NOMO-1 (cell line): ENCODE results near the gene LIN37.

ENCODE experiments used
- DNase-seq, 2 experiments: peaks; one replicate each; lab custom pipeline; 2025; ENCODE audit not compliant: unreplicated experiment in 2 of 2; lab: John Stamatoyannopoulos, UW

LIN37 gene, protein sequence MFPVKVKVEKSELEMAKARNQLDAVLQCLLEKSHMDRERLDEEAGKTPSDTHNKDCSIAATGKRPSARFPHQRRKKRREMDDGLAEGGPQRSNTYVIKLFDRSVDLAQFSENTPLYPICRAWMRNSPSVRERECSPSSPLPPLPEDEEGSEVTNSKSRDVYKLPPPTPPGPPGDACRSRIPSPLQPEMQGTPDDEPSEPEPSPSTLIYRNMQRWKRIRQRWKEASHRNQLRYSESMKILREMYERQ

DNA sequence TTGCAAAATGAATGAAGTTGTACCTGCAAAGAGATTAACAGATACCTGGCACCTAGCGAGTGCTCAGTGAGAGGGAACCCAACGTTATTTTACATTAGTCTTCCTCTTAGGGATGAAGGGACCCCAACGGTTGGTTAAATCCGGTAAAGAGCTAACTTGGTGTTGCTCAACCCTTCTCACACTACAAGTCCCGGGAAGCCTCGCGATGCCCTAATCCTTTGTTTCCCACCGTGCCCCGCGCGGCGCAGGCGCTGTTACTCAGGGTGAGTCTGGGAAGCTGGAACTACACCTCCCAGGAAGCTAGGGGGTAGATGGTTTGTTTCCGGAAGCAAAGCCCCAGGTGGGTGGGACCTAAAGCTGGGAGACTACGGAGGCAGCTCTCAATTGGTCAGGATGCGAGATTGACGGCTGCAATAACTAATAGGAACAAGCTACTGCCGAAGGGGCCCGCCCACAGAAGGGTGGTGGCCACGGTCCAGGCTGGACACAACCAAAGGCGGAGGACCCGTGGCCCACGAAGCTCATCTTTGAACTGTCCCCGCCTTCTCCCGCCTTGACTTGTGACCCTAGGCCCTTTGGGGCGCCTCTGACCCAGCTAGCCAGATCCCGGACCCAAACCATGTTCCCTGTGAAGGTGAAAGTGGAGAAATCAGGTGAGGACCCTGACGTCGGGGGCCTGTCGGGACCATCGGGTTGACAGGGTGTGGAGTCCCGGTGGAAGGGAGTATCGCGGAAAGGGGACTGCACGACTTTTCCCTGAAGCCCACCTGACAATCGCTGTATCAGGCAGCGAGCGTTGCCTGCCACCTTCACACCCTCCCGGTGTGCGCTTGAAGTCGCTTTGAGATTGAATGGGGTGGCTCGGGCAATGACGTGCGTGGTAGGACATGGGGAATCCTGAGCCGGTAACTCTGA lies at the start of gene LIN37:
LIN37 (plus strand) TSS at position 471 of the 915 bp plus-strand sequence; CDS start at position 620, 149 bp downstream.
- peak; percentile 95 to 99 for DNase-seq

DNA sequence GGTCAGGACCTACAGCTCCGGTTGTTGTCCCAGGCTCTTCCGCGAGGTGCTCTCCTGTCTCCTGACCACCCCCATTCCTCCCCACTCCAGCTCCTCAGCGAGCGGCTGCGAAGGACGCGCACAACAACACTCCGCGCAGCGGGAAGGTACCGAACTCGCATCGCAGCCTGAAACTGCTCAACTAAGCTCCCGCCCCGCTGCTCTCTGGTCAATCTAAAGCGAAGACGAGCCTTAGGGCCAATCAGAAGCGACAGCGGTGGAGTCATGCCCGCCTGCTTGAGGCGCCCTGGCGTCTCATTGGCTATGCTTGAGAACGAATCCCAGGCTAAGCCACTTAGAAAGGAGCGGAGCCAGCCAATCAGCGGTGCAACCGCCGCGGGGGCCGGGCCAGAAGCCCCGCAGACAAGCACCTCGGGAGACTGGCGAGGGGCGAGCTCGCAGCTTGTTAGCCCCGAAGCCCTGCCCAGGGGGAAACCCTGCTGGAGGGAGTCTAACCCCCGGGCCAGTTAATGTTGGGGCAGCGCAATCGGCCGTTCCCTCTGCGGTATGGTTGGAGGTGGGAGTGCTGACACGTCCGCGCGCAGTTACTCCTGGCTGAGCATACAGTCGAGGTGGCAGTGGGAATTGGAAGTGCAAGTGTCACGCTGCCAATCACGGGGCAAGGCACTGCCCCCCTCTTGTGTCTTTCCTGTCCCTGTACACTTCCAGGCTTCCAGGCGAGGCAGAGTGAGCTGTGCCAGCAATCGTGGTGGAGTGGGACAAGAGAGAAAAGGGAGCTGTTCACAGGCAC lies 46.0 kb upstream of the LIN37 start:
- peak; percentile 95 to 96 for DNase-seq

DNA sequence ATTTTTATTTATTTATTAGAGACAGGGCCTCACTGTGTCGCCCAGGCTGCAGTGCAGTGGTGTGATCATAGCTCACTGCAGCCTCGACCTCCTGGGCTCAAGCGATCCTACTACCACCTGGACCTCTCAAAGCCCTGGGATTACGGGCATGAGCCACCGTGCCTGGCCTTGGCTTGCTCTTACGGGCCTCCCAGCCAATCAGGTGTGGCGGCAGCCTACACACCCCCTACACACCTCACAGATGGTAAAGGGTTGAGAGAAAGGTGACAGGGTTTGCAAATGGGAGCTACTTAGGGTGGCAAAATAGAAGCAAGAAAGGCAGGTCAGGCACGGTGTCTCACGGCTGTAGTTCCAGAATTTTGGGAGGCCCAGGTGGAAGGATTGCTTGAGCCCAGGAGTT lies 45.0 kb upstream of the LIN37 start:
- DNase-seq = no peak

DNA sequence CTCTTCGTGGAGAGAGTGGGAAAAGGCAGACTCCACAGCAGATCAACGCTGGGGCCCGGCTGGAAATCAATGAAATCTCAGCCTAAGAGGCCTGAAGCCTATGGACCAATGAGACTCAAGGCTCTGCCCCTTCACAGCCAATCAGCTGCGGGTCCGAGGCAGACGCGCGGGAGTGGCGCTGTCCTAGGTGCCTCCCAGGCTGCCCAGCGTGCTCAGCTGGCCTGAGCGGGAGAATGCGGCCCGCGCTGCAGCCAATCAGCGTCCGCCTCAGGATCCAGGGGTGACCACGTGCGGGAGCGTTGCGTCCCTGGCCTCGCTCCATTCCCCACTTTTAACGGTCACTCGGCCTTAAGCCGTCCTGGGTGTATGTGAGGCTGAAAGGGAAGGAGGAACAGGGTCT lies 44.2 kb upstream of the LIN37 start, which contains the start of gene ZBTB32:
ZBTB32 (plus strand) TSS at position 341 of the 400 bp plus-strand sequence. CDS start 10,069 bp downstream, outside the sequence.
- DNase-seq = no peak

DNA sequence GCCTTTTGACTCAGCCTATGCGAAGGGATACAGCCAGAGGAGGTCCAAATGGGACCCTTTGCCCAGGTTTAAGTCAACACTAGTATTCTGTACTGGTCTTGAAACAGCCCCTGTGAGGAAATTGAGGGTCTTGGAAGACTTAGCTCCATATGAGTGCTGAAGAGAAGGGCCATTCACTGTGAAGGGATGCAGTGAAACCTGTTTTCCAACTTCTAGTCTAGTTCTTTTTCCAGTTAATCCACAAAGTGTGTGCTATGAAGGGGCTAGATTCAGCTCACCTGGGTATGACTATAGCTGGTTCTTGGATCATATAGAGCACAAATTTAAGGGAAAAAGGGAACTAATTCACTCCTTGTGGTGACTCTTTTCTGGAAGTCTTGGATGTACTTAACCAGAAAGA lies 40.0 kb upstream of the LIN37 start:
- no peak for DNase-seq

DNA sequence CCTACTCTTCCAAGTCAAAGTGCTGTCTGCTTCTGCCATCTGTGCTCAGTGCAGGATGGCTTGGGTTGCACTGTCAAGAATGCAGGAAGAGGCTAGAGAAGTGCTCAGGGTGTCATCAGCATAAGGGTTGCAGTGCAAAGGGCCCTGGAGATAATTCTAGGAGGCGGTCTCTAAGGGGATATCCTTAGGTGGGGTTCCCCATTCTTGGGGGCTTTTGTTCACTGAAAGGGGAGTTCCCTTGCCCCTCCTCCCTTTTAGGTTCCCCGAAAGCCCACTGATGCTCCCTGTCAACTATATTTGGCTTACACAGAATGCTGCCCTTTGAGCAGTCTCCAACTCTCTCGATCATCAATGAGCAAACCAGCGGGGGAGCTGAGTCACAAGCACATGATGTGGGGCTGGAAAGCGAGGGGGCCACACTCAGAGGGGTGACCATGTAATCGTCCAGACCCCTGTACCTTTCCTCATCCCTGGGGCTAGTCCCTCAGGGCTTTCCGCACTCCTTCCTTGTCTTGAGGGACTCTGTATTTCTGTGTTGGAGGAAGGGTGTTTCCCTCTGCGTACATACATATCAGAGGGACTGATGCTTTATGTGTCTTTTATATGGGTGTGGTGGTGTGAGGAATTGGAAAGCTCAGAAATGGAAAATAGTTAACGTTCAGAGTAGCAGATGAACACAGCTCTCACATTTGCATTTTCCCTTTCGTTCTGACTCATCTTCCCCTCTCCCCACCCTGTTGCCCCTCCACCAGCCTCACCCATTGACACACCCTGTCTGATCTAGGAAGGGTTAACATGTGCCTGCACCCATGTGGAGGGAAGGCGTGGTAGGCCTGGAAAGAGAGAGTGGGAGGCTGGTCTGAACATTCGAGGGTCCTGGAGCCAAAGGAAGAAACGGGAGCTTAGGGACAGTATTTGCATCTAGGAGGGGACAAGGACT lies 37.3 kb upstream of the LIN37 start:
- DNase-seq = no peak

DNA sequence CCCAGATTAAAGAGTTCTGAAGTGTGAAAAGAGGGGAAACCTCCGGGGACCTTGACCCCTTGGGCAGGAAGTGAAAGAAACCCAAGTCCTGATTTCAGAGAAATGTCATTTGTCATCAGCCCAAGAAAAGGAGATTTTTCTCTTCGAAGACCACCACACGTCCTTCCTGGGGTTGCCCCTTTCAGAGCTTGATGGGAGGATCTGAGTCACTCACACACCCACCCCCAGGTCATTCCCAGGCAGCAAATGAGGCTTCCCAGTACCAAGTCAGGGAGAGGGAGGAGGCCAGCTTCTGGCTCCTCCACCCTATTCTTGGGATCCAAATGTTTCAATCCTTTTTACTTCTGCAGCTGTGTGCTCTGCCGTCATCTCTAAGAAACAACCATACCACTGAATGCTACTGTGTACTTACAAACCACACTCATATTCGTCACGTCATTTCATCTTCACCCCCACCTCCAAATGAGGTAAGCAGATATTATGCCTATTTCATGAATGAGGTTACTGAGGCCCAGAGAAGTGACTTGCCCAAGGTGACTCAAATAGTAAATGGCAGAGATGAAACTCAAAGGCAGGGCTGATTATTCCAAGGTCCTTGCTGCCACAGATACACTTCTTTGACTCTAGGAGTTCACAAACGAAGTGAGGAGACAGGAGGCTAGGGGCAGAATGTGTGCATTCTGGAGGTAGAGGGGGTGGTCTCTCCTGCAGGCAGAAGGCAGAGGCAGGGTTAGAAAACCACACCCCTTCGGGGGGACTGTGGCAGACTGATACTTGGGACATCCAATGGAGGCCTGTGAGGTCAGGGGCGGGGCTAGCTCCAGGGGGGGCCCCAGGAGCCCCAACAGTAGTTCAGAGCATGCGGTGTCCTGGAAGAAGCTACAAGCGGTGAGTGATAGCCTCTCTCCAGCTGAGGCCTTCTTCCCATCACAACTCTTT lies 35.5 kb upstream of the LIN37 start:
- DNase-seq = no peak

DNA sequence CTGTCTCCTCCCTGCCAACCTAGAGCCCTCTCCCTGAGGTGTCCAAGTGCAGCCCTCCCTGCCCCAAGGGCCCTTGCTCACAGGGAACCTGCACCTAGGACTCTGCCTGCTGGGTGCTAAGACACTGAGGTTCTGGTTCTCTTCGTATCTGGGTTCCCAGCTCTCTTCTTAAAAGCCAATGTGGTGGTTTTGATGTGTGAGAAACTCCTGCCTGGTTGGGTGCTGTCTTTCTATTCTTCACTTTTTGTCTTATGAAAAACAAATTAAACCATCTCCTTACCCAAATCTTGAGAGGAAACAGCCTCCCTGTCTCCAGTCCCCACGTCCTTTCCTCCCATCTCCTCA lies 34.9 kb upstream of the LIN37 start:
- DNase-seq = no peak

DNA sequence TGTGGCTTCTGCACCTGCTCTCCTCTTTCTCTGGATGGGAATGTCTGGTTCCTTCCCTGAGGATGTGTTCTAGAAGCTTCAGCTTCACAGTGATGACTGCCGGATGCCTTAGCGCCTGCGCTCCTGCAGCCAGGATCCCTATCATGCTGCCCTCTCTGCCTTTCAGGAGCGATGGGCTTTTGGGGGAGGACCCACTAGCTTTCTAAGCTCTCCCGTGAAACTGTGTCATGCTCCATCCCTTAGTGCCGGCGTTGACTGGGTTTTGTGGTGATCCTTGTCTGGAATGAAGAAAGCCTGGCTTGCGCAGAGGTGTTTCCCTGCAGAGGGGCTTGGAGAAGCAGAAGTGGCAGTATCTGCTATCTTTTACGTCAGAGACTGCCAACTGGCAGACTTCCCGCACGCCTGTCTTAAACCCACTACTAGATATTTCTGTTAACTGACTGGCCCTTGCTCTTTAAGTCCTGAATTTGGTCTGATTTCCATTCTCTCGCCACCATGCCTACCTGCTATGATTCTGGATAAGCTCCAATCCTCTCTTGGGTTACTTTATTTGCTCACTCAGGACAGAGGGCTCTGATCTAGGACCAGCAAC lies 34.4 kb upstream of the LIN37 start:
- no peak for DNase-seq

DNA sequence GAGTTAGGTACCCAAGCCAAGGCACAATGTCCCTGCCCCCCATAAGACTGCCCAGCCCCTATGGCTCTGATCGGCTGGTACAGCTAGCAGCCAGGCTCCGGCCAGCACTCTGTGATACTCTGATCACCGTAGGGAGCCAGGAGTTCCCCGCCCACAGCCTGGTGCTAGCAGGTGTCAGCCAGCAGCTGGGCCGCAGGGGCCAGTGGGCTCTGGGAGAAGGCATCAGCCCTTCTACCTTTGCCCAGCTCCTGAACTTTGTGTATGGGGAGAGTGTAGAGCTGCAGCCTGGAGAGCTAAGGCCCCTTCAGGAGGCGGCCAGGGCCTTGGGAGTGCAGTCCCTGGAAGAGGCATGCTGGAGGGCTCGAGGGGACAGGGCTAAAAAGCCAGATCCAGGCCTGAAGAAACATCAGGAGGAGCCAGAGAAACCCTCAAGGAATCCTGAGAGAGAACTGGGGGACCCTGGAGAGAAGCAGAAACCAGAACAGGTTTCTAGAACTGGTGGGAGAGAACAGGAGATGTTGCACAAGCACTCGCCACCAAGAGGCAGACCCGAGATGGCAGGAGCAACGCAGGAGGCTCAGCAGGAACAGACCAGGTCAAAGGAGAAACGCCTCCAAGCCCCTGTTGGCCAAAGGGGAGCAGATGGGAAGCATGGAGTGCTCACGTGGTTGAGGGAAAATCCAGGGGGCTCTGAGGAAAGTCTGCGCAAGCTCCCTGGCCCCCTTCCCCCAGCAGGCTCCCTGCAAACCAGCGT lies 33.6 kb upstream of the LIN37 start:
- no peak for DNase-seq

DNA sequence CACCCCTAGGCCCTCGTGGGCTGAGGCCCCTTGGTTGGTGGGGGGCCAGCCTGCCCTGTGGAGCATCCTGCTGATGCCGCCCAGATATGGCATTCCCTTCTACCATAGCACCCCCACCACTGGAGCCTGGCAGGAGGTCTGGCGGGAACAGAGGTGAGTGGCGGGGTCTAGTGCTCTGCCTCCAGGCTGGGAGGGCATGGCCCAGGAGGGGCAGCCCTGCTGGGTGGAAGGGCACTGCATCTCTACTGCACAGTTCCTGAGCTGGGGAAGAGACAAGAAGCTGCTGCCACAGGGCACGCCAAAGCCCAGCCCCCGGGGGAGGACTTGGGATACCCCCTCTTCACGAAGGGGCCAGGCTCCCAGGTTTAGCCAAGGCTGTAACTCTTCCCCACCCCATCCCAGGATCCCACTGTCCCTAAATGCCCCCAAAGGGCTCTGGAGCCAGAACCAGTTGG lies 33.0 kb upstream of the LIN37 start:
- DNase-seq = no peak

DNA sequence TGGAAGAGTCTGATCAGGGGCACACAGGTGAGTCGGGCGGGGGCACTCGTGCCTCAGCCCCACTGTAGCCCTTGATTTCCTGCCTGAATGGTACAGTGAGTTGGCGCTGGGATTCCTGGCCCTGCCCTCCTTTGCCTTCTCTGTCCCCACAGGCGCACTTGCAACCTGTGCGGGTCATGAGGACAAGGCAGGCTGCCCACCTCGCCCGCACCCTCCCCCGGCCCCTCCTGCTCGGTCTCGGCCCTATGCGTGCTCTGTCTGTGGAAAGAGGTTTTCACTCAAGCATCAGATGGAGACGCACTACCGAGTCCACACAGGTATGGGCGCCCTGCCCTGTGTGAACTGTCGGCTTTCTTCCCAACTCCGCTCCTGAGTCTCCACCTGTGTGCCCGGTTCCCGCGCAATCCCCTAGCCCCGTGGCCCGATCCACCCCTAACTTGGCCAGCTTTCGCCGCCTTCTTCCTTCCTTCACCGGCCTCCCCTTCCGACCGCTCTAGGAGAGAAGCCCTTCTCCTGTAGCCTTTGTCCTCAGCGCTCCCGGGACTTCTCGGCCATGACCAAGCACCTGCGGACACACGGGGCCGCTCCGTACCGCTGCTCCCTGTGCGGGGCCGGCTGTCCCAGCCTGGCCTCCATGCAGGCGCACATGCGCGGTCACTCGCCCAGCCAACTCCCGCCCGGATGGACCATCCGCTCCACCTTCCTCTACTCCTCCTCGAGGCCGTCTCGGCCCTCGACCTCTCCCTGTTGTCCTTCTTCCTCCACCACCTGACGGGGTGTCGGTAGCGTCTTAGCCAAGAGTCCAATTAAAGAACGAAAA lies 32.2 kb upstream of the LIN37 start:
- DNase-seq = no peak

DNA sequence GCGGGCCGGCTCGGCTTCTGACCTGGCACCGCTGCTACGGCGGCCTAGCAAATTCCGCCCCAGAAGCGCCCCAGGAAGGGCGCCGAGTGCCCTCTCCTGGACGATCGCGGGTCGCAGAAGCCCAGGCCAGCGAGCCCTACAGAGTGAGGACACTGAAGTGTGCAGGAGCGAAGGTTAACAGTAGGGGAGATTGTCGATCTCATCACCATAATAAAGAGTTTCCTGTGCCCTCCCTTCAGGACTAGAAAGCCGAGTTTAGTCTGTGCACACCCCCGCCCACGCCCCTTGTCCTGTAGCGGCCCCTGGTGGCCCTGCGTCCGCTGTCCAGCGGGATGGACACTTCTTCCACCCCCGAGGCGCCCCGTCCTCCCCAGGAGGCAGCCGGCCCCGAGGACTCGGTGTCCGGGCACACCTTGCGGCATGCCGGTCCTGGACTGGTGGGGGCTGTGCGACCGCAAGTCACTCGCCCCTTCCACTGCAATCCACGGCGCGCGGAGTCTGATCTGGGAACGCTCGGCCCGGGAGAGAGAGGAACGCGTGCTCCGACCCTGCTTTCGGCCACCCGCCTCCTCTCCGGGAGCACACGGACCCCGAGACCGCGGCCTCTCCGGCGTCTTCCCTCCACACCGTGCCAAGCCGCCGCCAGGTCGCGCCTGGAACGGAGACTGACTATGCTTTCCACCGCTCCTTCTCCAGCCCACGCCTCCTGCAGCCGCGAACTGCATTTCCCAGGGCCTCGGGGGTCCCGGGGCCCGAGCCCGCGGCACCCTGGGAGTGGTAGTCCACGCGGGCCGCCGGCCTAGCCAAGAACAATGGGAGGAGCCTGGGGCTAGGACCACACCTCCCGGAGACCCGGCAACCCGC lies 31.3 kb upstream of the LIN37 start:
- DNase-seq = peak; percentile 92 to 97

DNA sequence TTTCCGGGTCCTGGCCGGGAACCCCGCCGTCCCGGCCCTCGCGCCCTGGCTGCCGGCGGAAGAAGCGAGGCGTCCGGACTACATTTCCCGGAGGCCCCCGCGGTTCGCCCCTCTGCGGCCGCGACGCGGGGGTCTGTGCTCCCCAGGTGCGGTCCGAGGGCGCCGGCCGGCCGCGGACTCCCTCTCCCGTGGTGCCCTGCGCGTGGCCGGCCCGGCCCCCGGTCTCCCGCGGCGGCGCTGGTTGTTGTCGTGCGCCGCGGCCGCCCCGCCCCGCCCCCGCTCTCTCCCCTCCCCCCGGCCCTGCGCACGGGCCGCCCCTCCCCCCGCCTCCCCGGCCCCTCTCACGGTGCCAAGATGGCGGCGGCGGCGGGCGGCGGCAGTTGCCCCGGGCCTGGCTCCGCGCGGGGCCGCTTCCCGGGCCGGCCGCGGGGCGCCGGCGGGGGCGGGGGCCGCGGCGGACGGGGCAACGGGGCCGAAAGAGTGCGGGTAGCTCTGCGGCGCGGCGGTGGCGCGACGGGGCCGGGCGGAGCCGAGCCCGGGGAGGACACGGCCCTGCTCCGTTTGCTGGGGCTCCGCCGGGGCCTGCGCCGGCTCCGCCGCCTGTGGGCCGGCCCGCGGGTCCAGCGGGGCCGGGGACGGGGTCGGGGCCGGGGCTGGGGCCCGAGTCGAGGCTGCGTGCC lies 30.6 kb upstream of the LIN37 start, which contains the start of gene KMT2B:
KMT2B (plus strand) TSS at position 339 of the 680 bp plus-strand sequence; CDS start at position 355, 16 bp downstream.
- no peak for DNase-seq

DNA sequence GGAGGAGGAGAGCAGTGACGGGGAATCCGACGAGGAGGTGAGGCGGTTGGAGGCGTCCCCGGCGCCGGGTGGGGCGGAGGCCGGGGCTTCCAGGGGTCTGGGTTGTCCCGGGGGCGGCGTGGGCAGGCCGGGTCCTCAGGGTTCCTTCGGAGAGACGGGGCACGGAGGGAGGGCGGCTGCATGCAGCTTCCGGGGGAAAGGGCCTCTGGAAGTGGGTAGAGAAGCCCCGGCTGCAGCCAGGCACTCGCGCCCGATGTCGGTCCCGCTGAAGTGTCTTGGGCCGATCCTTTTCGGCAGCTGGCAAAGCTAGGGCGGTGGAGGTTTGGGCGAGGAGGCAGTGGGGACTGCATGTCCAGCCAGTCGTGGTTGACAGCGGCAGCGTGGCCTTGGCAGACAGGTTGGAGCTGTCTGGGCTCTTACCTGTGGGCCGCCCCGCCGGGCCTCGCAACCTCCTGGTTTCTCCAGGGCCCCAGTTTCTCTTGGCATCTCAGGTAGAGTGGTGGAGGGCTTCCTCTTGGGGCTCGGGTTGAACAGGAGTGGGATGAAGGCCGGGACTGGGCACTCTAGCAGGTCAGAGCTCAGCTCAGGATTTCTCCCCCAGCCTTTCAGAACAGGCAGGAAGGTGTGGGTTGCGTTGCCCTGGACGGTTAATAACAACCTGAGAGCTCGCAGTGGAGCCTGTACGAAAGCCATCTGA lies 29.9 kb upstream of the LIN37 start:
- DNase-seq = peak in 1 of 2 experiments; percentile 26
